K562 (cell line): ENCODE results near the gene LRRC47.

Experiments used
- E2F1 ChIP-seq: sonication (generic); formaldehyde crosslinking; IDR thresholded peaks from 2 replicates; pipeline ENCODE4 v1.8.1; 2023; ENCODE audit warnings: mild to moderate bottlenecking, missing genetic modification reagents, moderate library complexity
- MAX ChIP-seq: sonication (generic); formaldehyde crosslinking; IDR thresholded peaks from 2 replicates; pipeline ENCODE4 v1.9.0; 2022; ENCODE audit warnings: mild to moderate bottlenecking, missing genetic modification reagents
- POLR2A ChIP-seq: fragments of 450-650 bp; conservative IDR thresholded peaks from 2 replicates; pipeline ENCODE4 v1.6.1; 2016
- ZNF12 ChIP-seq: sonication (generic); formaldehyde crosslinking; IDR thresholded peaks from 2 replicates; pipeline ENCODE4 v1.4.0; 2020; ENCODE audit warnings: mild to moderate bottlenecking, missing genetic modification reagents
- TF ChIP-seq, protein P1 (sequence below): sonication (generic); formaldehyde crosslinking; IDR thresholded peaks from 2 replicates; pipeline ENCODE4 v1.8.1; 2023; ENCODE audit warnings: mild to moderate bottlenecking, missing genetic modification reagents

- no peak for TF ChIP-seq POLR2A
- TF ChIP-seq E2F1, result no peak
- TF ChIP-seq, protein P1, sequence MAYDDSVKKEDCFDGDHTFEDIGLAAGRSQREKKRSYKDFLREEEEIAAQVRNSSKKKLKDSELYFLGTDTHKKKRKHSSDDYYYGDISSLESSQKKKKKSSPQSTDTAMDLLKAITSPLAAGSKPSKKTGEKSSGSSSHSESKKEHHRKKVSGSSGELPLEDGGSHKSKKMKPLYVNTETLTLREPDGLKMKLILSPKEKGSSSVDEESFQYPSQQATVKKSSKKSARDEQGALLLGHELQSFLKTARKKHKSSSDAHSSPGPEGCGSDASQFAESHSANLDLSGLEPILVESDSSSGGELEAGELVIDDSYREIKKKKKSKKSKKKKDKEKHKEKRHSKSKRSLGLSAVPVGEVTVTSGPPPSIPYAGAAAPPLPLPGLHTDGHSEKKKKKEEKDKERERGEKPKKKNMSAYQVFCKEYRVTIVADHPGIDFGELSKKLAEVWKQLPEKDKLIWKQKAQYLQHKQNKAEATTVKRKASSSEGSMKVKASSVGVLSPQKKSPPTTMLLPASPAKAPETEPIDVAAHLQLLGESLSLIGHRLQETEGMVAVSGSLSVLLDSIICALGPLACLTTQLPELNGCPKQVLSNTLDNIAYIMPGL (CRISPR knock-in tag), result no peak
- no peak for TF ChIP-seq MAX (CRISPR knock-in tag)
- no peak for TF ChIP-seq ZNF12 (CRISPR knock-in tag)
Measured at GRCh38 chr1:3814771-3815561, 18.7 kb upstream of the LRRC47 start.
